Umbilical cord (tissue), 1 donor: ENCODE results near the gene OR5H15. TPM values are rescaled to one million over a fixed set of nuclear protein-coding genes. Genes with fewer than 3 reads are reported as not detected.

Experiments
- total RNA-seq: library from RNA; depleted of rRNA; stranded (reverse); fragments of >200 nt; gene quantifications from one replicate; pipeline ENCODE4 v1.2.3, GENCODE V29; 2014; ENCODE audit warnings: low replicate concordance; ENCODE audit not compliant: insufficient read depth

Gene OR5H15
- total RNA-seq, 1 donor from 2014 or later, result 7.9 TPM

Other genes starting within 250 kb of the OR5H15 start
- gene RIOX2, start 194.3 kb upstream of the OR5H15 start, total RNA-seq, result 38.5 TPM
- 4.6 TPM for gene GABRR3, start 131.4 kb upstream of the OR5H15 start, total RNA-seq
- 0.96 TPM for gene OR5AC2, start 79.5 kb upstream of the OR5H15 start, total RNA-seq
- 2.4 TPM for gene OR5H1, start 36.0 kb upstream of the OR5H15 start, total RNA-seq
- 3.1 TPM for gene OR5H14, start 19.2 kb upstream of the OR5H15 start, total RNA-seq
- 5.3 TPM for gene OR5H6, start 97.5 kb downstream of the OR5H15 start, total RNA-seq
- 13.2 TPM for gene OR5H2, start 115.8 kb downstream of the OR5H15 start, total RNA-seq
- 2.6 TPM for gene OR5K4, start 187.2 kb downstream of the OR5H15 start, total RNA-seq
- 5.5 TPM for gene OR5K3, start 224.0 kb downstream of the OR5H15 start, total RNA-seq